ENCODE data around the gene IFFO2. TPM values are rescaled to one million over a fixed set of nuclear protein-coding genes. Genes with fewer than 3 reads are reported as not detected.

The IFFO2 gene
- total and polyA plus RNA-seq, 2 of the 13 experiments (the other 11 are each of a cell fraction or from before 2014, with no cell fraction given): 7.3 to 16.7 TPM

DNA sequence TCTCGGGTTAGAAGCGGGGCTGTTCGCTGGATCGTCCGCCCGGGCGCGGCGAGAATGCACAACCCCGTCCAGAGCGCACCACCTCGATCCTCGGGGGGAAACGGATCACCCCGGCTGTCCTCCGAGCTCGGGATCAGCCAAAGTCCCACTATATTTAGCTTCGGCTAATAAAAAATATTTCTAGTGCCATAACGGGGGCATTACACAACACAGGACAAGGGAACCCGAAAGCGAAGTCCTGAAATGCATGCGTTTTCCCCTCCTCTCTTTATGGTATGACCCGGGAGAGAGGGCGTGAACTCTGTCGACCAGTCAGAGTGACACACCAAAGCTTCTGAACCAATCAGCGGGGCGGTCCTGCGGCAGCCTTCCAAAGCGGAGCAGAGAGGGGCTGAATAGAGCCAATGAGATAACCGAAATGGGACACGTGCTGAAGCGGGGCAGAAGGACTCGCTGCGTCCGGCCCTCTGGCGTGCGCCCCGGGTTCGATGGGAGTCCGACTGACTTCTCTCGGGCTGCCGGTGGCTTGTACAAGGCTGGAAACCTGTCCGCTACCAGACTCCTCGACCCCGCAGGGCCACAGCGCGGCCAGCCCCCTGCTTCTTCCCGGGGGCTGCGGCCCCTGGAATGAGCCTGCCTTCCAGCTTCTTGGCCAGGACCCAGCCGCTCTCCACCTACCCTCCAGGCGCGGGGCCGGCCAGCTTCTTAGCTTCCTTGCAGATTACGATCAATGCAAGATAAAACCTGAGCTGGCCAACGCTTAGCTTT, 53.8 kb downstream of the IFFO2 start, which contains the start of gene ALDH4A1 (continued):
- TF ChIP-seq, protein P1, sequence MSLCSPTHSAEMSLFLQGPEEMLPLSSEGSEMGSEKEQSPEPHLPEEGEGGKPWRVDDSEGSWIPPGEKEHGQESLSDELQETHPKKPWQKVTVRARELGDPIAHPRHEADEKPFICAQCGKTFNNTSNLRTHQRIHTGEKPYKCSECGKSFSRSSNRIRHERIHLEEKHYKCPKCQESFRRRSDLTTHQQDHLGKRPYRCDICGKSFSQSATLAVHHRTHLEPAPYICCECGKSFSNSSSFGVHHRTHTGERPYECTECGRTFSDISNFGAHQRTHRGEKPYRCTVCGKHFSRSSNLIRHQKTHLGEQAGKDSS (CRISPR knock-in tag; IDR thresholded peaks at IDR 0.05; ENCODE audit: borderline replicate concordance, low read depth): peak; percentile 71; the same call in 1 of the 2 replicates
- TF ChIP-seq EHMT2 (IDR thresholded peaks at IDR 0.05; ENCODE audit: borderline replicate concordance, low read depth, low read length) (no peak), SP2 (CRISPR knock-in tag; IDR thresholded peaks at IDR 0.05) (peak; percentile 72), FOSL2 (CRISPR knock-in tag; IDR thresholded peaks at IDR 0.05) (no peak; the same call in 1 of the 2 replicates), HDAC6 (IDR thresholded peaks at IDR 0.05; ENCODE audit: low read depth, low read length) (no peak), KLF6 (CRISPR knock-in tag; IDR thresholded peaks at IDR 0.05) (peak; percentile 23; the same call in 1 of the 2 replicates), ZNF136 (CRISPR knock-in tag; IDR thresholded peaks at IDR 0.05; ENCODE audit: low read depth) (no peak), KLF15 (CRISPR knock-in tag; IDR thresholded peaks at IDR 0.05; ENCODE audit: borderline replicate concordance) (no peak; the same call in 1 of the 2 replicates), TGIF2 (CRISPR knock-in tag; IDR thresholded peaks at IDR 0.05) (peak; percentile 47; the same call in 1 of the 2 replicates), ZNF674 (CRISPR knock-in tag; IDR thresholded peaks at IDR 0.05; ENCODE audit: low read depth) (no peak), ZNF720 (CRISPR knock-in tag; IDR thresholded peaks at IDR 0.05) (no peak), DNMT1 (CRISPR knock-in tag; IDR thresholded peaks at IDR 0.05) (no peak), AKAP8 (CRISPR knock-in tag; IDR thresholded peaks at IDR 0.05) (no peak), FOXJ3 (CRISPR knock-in tag; IDR thresholded peaks at IDR 0.05; ENCODE audit: borderline replicate concordance) (no peak), ZNF816 (CRISPR knock-in tag; IDR thresholded peaks at IDR 0.05; ENCODE audit: borderline replicate concordance) (no peak), SPEN (CRISPR knock-in tag; IDR thresholded peaks at IDR 0.05; ENCODE audit: low read depth) (peak; percentile 58; the same call in 1 of the 2 replicates), ZNF616 (CRISPR knock-in tag; IDR thresholded peaks at IDR 0.05; ENCODE audit: low read depth) (no peak), ZNF160 (CRISPR knock-in tag; IDR thresholded peaks at IDR 0.05) (peak; percentile 51; the same call in 1 of the 2 replicates), HHEX (CRISPR knock-in tag; IDR thresholded peaks at IDR 0.05) (no peak), MEIS1 (CRISPR knock-in tag; IDR thresholded peaks at IDR 0.05; ENCODE audit: borderline replicate concordance) (peak; percentile 75; the same call in 1 of the 2 replicates), ZNF441 (CRISPR knock-in tag; IDR thresholded peaks at IDR 0.05; ENCODE audit: borderline replicate concordance) (no peak), ZNF101 (CRISPR knock-in tag; IDR thresholded peaks at IDR 0.05; ENCODE audit: borderline replicate concordance, low read depth) (no peak)
- TF ChIP-seq, protein P2, sequence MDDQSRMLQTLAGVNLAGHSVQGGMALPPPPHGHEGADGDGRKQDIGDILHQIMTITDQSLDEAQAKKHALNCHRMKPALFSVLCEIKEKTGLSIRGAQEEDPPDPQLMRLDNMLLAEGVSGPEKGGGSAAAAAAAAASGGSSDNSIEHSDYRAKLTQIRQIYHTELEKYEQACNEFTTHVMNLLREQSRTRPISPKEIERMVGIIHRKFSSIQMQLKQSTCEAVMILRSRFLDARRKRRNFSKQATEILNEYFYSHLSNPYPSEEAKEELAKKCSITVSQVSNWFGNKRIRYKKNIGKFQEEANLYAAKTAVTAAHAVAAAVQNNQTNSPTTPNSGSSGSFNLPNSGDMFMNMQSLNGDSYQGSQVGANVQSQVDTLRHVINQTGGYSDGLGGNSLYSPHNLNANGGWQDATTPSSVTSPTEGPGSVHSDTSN (CRISPR knock-in tag; IDR thresholded peaks at IDR 0.05; ENCODE audit: borderline replicate concordance): no peak
- TF ChIP-seq, protein P3, sequence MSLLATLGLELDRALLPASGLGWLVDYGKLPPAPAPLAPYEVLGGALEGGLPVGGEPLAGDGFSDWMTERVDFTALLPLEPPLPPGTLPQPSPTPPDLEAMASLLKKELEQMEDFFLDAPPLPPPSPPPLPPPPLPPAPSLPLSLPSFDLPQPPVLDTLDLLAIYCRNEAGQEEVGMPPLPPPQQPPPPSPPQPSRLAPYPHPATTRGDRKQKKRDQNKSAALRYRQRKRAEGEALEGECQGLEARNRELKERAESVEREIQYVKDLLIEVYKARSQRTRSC (CRISPR knock-in tag; IDR thresholded peaks at IDR 0.05; ENCODE audit: low read depth): 0 out of 2 replicates have a peak, but pooled peaks have one; percentile 56
- TF ChIP-seq, protein P4, sequence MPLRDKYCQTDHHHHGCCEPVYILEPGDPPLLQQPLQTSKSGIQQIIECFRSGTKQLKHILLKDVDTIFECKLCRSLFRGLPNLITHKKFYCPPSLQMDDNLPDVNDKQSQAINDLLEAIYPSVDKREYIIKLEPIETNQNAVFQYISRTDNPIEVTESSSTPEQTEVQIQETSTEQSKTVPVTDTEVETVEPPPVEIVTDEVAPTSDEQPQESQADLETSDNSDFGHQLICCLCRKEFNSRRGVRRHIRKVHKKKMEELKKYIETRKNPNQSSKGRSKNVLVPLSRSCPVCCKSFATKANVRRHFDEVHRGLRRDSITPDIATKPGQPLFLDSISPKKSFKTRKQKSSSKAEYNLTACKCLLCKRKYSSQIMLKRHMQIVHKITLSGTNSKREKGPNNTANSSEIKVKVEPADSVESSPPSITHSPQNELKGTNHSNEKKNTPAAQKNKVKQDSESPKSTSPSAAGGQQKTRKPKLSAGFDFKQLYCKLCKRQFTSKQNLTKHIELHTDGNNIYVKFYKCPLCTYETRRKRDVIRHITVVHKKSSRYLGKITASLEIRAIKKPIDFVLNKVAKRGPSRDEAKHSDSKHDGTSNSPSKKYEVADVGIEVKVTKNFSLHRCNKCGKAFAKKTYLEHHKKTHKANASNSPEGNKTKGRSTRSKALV (CRISPR knock-in tag; IDR thresholded peaks at IDR 0.05): peak; percentile 73; the same call in 1 of the 2 replicates
